OCI-LY7 (cell line): ENCODE data around the gene B2M. TPM values are rescaled to one million over a fixed set of nuclear protein-coding genes. Genes with fewer than 3 reads are reported as not detected.

Source experiments
- BruUV-seq: library from RNA; stranded (reverse); fragments of 400-500 nt; replicated peaks from 2 replicates; lab custom pipeline; 2021; lab: Mats Ljungman, UMichigan
- CTCF ChIA-PET: fragments of 300-600 bp; sonication (Branson Sonifier 250); formaldehyde crosslinking; loops from one replicate; lab custom pipeline; 2022; ENCODE audit warnings: antibody characterized with exemption; ENCODE audit not compliant: unreplicated experiment; lab: Charles Lee
- POLR2A ChIA-PET: fragments of 300-600 bp; sonication (Branson Sonifier 250); formaldehyde crosslinking; loops from one replicate; lab custom pipeline; 2022; ENCODE audit warnings: antibody characterized with exemption; lab: Charles Lee
- DNase-seq: peaks from one replicate; pipeline ENCODE4 v3.0.0-alpha.2; 2015; ENCODE audit warnings: low spot score
- H2AFZ ChIP-seq: fragments of 200-600 bp; sonication (generic), shearing (Covaris generic); 2 replicates; pipeline ENCODE4 v1.6.1; 2014; ENCODE audit warnings: mild to moderate bottlenecking, antibody characterized with exemption, low read length, moderate library complexity
- H3K27ac ChIP-seq: fragments of 200-600 bp; sonication (generic); 2 replicates; pipeline ENCODE4 v1.5.1; 2014; ENCODE audit warnings: mixed run types, low read depth, mild to moderate bottlenecking, moderate library complexity, low read length, inconsistent platforms; ENCODE audit not compliant: poor library complexity, severe bottlenecking
- H3K36me3 ChIP-seq: fragments of 200-600 bp; sonication (generic); 2 replicates; pipeline ENCODE4 v1.6.1; 2014; ENCODE audit warnings: mild to moderate bottlenecking, antibody characterized with exemption, low read length, moderate library complexity, mixed read lengths; ENCODE audit not compliant: insufficient read depth
- H3K4me1 ChIP-seq: fragments of 200-600 bp; sonication (generic); 2 replicates; pipeline ENCODE4 v1.5.1; 2014; ENCODE audit warnings: mild to moderate bottlenecking, low read length; ENCODE audit not compliant: insufficient read depth, poor library complexity, severe bottlenecking
- H3K4me2 ChIP-seq: fragments of 200-600 bp; sonication (generic); 2 replicates; pipeline ENCODE4 v1.6.1; 2014; ENCODE audit warnings: mild to moderate bottlenecking, low read length
- H3K4me3 ChIP-seq: fragments of 200-600 bp; sonication (generic); 2 replicates; pipeline ENCODE4 v1.5.1; 2014; ENCODE audit warnings: mild to moderate bottlenecking, low read depth, low read length; ENCODE audit not compliant: poor library complexity, severe bottlenecking
- H3K79me2 ChIP-seq: fragments of 200-600 bp; sonication (generic); 2 replicates; pipeline ENCODE4 v1.6.1; 2016; ENCODE audit warnings: low read depth, mild to moderate bottlenecking, low read length, moderate library complexity, mixed read lengths; ENCODE audit not compliant: insufficient read depth
- H3K9me2 ChIP-seq: fragments of 200-600 bp; sonication (generic); 2 replicates; pipeline ENCODE4 v1.6.1; 2016; ENCODE audit warnings: mild to moderate bottlenecking, low read length, mixed read lengths; ENCODE audit not compliant: insufficient read depth
- H3K9me3 ChIP-seq: fragments of 200-600 bp; sonication (generic); 2 replicates; pipeline ENCODE4 v1.6.1; 2014; ENCODE audit warnings: mild to moderate bottlenecking, mixed run types, low read length, mixed read lengths
- H4K20me1 ChIP-seq: fragments of 200-600 bp; sonication (generic); 2 replicates; pipeline ENCODE4 v1.6.1; 2014; ENCODE audit warnings: mild to moderate bottlenecking, antibody characterized with exemption, low read length, moderate library complexity, mixed read lengths; ENCODE audit not compliant: insufficient read depth
- EZH2phosphoT487 ChIP-seq: fragments of 200-600 bp; sonication (generic); IDR thresholded peaks from 2 replicates; pipeline ENCODE4 v1.6.1; 2018; ENCODE audit warnings: low read depth, borderline replicate concordance, mild to moderate bottlenecking, mixed run types, antibody characterized with exemption, low read length, moderate library complexity, mixed read lengths
- intact Hi-C: fragments of 100-400 bp; cut with micrococcal nuclease; formaldehyde crosslinking; loops from one replicate; pipeline ENCODE4 v1.10.0; 2022; ENCODE audit not compliant: unreplicated experiment
- total RNA-seq, 2 experiments: library from RNA; depleted of rRNA in 1 of 2; stranded (reverse); fragments of >200 nt in 1 of 2; shearing (Covaris generic) in 1 of 2; gene quantifications; 2 replicates each; pipeline ENCODE4 v1.2.3, GENCODE V29; 2014 to 2022
- TF ChIP-seq, protein P1 (sequence below): fragments of 200-600 bp; sonication (generic); conservative IDR thresholded peaks from 2 replicates; pipeline ENCODE4 v1.5.1; 2014; ENCODE audit warnings: mild to moderate bottlenecking, antibody characterized with exemption, low read length, moderate library complexity, mixed read lengths

The B2M gene
- total RNA-seq, 2 experiments from 2014 or later, result 1,161 to 1,738 TPM

DNA sequence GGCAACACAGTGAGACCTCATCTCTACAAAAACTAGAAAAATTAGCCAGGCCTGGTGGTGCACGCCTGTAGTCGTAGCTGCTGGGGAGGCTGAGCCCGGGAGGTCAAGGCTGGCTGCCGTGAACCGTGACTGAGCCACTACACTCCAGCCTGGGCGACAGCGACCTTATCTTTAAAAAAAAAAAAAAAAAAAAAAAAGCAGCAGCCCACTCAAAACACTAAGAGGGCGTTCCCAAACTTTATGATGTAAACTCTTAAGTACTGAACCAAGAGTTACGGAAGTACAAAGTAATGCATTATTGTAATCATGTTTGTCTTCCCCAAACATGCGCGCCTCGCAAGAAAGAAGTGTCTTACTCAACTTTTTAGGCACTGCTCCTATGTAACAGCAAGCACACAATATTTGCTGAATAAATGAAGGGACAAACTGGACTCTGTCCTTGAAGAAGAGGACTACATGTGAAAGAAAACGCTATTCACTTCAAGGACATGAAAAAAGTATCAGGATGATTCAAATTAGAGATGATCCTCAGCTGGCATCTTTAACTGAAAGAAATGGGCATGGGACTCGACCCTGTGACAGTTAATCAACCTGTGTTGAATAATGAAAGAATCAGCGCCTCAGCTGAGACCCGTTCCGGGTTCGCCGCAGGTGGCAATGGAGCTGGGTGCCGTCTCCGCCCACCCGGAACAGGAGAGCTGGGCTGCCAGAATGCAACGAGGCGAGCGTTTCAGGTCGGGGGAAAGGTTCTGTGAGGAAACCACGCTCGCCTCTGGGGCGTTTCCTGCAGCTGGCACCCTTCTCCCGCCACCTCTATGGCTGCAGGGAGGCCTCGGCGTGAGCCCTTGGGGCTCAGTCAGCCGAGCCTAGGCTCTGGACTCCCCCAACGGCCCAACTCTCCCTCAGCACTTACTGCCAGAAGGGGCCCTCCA, 48.6 kb upstream of the B2M start:
- peak overlapping the region; percentile 51 for H2AFZ ChIP-seq
- no peak for TF ChIP-seq EZH2phosphoT487
- TF ChIP-seq, protein P1, sequence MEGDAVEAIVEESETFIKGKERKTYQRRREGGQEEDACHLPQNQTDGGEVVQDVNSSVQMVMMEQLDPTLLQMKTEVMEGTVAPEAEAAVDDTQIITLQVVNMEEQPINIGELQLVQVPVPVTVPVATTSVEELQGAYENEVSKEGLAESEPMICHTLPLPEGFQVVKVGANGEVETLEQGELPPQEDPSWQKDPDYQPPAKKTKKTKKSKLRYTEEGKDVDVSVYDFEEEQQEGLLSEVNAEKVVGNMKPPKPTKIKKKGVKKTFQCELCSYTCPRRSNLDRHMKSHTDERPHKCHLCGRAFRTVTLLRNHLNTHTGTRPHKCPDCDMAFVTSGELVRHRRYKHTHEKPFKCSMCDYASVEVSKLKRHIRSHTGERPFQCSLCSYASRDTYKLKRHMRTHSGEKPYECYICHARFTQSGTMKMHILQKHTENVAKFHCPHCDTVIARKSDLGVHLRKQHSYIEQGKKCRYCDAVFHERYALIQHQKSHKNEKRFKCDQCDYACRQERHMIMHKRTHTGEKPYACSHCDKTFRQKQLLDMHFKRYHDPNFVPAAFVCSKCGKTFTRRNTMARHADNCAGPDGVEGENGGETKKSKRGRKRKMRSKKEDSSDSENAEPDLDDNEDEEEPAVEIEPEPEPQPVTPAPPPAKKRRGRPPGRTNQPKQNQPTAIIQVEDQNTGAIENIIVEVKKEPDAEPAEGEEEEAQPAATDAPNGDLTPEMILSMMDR, result no peak
- no peaks in the 10 kb centered on the region for H4K20me1 ChIP-seq
- peaks cover 50% of the 10 kb centered on the region for H3K4me1 ChIP-seq
- intact Hi-C loops, result loop anchor here (1.0 to 5.0 kb wide), 4 partner anchors 48 to 76 kb away; no protein-coding TSS in a partner anchor
- POLR2A ChIA-PET, result interaction anchor here (0.6 to 6.2 kb wide), 14 partner anchors 11 to 189 kb away, joined by 3 to 68 read pairs (median 4); partner anchors contain the start of genes B2M, PATL2 and TRIM69
- no TSS peak for BruUV-seq
- H3K27ac ChIP-seq, result peak overlapping the region; percentile 89
- CTCF ChIA-PET, result interaction anchor here (1.0 to 2.0 kb wide), 4 partner anchors 20 to 73 kb away, joined by 3 to 15 read pairs (median 3); partner anchors contain the start of gene TRIM69
- H3K36me3 ChIP-seq, result peaks cover 24% of the 10 kb centered on the region
- no peaks in the 10 kb centered on the region for H3K9me2 ChIP-seq
- peak overlapping the region; percentile 79 for H3K4me3 ChIP-seq
- DNase-seq, result peak; percentile 92
- H3K79me2 ChIP-seq, result peaks cover 26% of the 10 kb centered on the region
- peak overlapping the region; percentile 83 for H3K4me2 ChIP-seq
- H3K9me3 ChIP-seq, result no peaks in the 10 kb centered on the region

DNA sequence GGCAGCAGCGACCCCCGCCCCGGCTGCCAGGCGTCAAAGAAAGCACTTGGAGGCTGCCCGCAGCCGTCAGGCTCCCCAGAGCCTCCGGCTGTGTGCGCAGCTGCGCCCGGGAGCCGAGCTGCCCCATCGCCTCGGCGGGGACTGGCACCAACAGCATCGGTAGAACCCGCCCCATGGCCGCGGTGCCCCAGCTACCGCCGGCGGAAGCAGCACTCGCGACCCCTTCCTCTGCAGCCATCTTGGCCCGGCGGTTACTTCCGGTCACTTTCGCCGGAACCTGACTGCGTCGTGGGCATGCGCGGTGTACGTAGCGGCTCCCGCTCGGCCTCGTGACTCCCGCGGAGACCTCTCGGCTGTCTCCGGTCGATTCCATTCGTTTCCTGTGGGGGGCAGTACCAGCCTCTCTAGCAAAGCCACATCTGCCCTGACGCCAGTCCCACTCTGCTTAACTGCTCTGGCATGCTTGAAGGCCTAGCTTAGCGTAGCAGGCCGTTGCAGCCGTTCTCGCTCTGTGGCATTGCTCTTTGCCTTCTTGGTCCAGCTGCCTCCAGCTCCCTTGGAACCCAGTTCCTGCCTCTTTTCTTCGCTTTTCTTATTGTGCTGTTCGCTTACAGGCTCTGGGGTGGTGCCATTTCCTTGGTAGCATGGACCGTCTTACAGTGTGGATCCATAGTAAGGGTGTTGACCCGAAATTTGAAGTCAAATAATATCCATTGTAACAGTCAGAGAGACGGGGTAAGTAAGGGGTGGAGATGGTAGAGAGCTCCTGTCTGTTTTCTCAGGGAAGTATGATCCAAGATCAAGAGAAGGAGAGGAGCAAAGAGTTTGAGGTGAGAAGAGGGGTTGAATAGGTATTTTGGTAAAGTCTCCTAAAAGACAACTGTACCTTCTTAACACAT, 47.7 kb upstream of the B2M start, which contains the start of gene SPG11:
Gene SPG11, minus strand, starts transcription at position 253 of the 899 bp plus-strand sequence. Its CDS starts 15 bp downstream, at position 238.
- peak; percentile 99 for DNase-seq
- POLR2A ChIA-PET, result interaction anchor here (0.6 to 6.2 kb wide), 13 partner anchors 12 to 74 kb away, joined by 3 to 68 read pairs (median 5); partner anchors contain the start of genes B2M, PATL2 and TRIM69

More for the DNA sequence above, 47.7 kb upstream of the B2M start, which contains the start of gene SPG11:
- H3K4me2 ChIP-seq, result peak within 1 kb of the TSS; percentile 83
- peaks cover 26% of the 10 kb centered on the region for H3K79me2 ChIP-seq
- BruUV-seq, result TSS peak; percentile 87
- peak within 1 kb of the TSS; percentile 89 for H3K27ac ChIP-seq
- no peaks in the 10 kb centered on the region for H3K9me2 ChIP-seq
- peaks cover 52% of the 10 kb centered on the region for H3K4me1 ChIP-seq
- CTCF ChIA-PET, result interaction anchor here (0.5 to 2.0 kb wide), 7 partner anchors 19 to 95 kb away, joined by 3 to 15 read pairs (median 3); partner anchors contain the start of gene TRIM69
- no peaks in the 10 kb centered on the region for H4K20me1 ChIP-seq
- TF ChIP-seq EZH2phosphoT487, result no peak
- TF ChIP-seq, protein P1, result peak; percentile 83
- H3K4me3 ChIP-seq, result peak within 1 kb of the TSS; percentile 79
- intact Hi-C loops, result loop anchor here (1.0 to 5.0 kb wide), 4 partner anchors 47 to 76 kb away; no protein-coding TSS in a partner anchor
- H3K36me3 ChIP-seq, result peaks cover 15% of the 10 kb centered on the region
- H2AFZ ChIP-seq, result peak within 1 kb of the TSS; percentile 87
- no peaks in the 10 kb centered on the region for H3K9me3 ChIP-seq
